GM20000 (cell line): ENCODE measurements around the gene CELSR1.

ENCODE experiments used
- DNase-seq: peaks from one replicate; pipeline ENCODE4 v3.0.0; 2012; ENCODE audit warnings: low spot score
- TF ChIP-seq, protein P1 (sequence below): IDR thresholded peaks from 2 replicates; pipeline ENCODE4 v1.5.1; 2012; ENCODE audit warnings: mild to moderate bottlenecking, control low read depth; ENCODE audit errors: extremely low read depth, missing control alignments

The CELSR1 gene

DNA sequence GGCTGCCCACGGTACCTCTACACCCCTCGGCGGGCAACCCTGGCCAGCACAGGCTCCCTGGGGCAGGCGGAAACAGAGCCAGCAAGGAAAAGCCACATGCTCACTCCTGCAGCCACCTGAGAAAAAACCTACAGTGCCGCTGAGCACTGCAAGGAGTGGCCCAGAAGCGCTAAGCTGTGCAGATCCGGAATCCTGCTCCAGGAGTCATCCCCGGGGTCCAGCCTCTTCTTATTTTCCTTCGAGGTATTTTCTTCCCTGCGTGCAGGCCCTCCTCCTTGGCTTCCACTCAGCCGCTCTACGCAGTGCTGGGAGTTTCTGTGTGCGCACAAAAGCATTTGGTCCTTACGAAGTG lies 120.9 kb downstream of the CELSR1 start:
- TF ChIP-seq, protein P1, sequence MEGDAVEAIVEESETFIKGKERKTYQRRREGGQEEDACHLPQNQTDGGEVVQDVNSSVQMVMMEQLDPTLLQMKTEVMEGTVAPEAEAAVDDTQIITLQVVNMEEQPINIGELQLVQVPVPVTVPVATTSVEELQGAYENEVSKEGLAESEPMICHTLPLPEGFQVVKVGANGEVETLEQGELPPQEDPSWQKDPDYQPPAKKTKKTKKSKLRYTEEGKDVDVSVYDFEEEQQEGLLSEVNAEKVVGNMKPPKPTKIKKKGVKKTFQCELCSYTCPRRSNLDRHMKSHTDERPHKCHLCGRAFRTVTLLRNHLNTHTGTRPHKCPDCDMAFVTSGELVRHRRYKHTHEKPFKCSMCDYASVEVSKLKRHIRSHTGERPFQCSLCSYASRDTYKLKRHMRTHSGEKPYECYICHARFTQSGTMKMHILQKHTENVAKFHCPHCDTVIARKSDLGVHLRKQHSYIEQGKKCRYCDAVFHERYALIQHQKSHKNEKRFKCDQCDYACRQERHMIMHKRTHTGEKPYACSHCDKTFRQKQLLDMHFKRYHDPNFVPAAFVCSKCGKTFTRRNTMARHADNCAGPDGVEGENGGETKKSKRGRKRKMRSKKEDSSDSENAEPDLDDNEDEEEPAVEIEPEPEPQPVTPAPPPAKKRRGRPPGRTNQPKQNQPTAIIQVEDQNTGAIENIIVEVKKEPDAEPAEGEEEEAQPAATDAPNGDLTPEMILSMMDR, result no peak

DNA sequence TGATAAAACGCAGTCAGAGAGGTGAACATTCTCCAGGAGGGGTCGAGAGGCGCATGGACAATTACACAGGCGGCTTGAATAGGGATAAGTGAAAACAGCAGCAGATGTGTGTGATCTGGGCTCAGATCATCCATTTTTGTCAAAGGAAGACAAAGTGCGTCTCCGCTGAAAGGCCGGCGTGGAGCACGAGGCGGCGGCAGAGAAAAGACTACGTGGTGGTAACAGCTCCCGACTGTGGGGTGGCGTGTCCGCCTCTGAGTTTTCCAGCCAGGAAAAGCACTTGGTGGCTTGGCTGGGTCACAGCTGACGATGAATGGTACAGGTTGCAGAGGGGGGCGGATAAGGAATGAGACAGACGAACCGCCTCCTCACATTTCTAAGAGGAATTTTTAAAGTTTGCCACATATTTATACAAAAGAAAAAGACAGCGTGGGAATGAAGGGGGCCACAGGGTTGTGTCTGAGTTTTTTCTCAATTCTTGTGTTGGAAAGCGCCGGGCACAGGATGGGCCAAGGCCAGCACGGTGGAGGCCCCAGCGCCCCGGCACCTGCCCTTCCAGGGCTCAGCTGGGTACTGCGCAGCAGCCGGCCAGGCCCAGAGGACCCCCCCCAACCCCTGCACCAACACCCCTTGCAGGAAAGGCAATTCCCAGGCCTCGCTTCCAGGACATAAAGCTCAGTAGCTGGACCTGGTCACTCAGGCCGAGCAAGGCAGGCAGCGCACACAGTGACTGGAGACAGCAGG lies 121.5 kb downstream of the CELSR1 start:
- no peak for DNase-seq
- TF ChIP-seq, protein P1, result no peak

More for the DNA sequence above, 120.9 kb downstream of the CELSR1 start:
- DNase-seq, result no peak

DNA sequence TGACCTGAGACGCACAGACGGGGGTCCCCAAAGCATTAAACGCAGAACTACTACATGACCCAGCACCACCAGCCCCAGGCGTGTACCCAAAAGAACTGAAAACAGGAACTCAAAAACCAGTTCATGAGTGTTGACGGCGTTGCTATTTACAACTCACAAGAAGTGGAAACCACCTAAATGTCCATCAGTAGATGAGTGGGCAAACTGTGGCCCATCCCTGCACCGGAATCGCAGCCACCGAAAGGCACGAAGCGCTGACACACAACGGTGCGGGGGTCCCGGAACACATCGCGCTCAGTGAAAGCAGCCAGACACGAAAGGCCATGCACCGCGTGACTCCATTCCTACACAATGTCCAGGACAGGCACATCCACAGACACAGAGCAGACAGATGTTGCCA lies 122.7 kb downstream of the CELSR1 start:
- TF ChIP-seq, protein P1, result no peak
- DNase-seq, result no peak

DNA sequence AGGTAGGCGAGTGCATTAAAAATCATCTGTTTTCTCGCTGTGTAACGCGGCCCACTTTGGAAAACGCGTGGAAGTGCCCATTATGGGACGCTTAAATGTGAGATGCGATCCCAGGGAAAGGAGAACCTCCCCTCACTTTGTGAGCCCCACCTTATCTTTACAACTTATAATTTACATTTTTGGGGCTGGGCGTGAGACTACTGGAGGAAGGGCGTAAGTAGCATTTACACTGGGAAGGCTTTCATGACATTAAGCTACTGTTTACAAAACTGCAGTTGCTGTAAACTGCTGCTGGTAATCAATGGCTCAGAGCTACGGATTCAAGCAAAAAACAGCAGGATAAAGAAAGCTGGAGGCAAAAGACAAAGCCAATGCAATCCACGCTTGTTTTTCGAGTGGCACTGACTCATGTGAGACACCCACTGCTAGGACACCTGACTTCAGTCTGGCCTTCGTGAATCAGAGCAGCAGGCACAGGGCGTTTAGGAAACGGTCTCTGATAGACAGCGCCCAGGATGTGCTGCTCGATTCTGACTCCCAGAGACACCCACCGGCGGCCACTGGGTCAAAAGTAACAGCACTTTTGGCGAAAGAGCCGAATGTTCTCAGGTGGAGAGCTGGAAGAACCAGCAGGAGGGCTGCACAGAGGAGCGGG lies 123.6 kb downstream of the CELSR1 start:
- no peak for DNase-seq

DNA sequence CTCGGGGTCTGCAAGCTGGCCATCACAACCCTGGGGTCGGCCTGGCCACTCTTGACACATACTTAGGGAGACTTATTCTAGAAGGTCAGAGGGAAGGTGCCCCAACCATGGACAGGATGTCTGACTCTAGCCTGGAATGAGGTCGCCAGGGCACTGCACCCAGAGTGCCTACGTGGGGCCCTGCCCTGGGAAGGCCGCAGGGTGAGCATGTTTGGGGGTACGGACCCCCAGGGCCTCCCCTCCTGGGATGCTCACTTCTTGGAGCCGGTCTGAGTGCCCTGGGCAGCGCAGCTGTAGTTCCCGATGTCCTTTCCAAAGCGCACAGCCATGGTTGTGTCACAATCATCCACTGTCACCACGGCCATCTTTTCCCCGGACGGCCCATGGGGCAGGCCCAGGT lies 126.1 kb downstream of the CELSR1 start:
- no peak for DNase-seq
- TF ChIP-seq, protein P1, result no peak

More for the DNA sequence above, 123.6 kb downstream of the CELSR1 start:
- TF ChIP-seq, protein P1, result no peak

DNA sequence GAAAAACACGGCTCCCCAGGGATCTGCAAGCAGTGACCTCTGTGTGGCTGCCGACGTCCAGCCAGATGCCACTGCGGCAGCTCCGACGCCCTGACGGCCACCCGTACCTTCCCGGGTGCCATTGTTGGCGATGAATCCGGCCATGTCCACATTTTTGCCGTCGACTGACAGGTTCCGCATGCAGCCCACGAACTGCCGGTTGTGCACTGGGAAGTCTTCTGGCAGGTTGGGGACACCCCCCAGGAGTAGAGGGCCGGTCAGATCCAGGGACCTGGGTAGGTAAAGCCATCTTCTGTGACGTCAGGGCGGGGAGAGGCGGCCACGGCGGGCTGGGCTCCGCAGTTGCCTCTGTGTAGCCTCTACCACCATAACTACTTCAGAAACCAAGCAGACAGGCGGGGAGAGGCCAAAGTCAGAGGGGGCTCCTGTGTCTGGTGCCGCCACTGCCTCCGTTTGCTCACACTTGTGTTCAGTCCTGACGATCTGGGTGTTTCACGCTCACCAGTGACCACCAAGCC lies 127.1 kb downstream of the CELSR1 start:
- TF ChIP-seq, protein P1, result no peak
- DNase-seq, result no peak

DNA sequence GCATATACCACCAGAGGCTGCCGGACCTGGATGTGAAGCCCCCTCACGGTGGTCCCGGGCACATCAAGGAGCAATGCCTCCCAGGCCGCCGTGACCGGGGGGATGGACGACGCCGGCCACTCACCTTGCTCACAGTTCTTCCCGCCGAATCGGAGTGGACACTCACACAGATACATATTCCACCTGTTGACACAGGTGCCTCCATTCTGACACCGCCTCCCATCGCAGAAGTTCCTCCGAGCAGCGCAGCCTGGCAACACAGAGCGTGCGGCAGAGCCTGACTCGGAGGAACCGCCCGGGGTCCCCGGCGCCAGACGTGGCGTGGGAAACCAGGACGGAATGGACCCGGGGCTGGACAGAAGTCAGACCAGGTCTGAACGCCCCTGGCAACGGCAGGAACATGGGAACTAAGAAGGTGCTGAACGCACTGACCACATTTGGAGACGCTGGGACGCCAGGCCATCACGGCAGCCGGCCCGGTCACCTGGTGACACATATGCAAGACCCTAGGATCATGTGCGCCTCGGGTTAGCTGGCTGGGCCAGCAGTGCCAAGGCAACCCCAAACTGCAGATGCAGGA lies 127.7 kb downstream of the CELSR1 start:
- TF ChIP-seq, protein P1, result no peak
- DNase-seq, result no peak
